ENCODE measurements around the gene ARHGAP20.

The ARHGAP20 gene

GRCh38 chr11:110715541-110715940, 3.3 kb upstream of the ARHGAP20 start:
- no peak for TF ChIP-seq CTCF (IDR thresholded peaks at IDR 0.05)

DNA sequence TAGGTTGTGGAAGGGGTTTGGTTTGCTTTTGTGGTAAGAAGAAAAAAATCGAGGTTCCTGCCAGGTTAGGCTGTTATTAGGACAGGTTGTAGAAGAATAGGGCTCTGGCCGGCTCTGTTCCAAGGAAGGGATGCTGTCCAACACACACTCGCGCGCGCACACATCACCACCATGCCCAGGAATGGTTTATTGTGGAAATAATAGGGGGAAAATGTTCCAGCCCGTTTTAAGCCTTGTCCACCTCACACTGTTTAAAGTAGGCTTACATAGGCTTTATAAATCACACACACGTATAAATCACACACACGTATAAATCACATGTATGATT, 1.2 kb upstream of the ARHGAP20 start:
- no peak for TF ChIP-seq CTCF (IDR thresholded peaks at IDR 0.05)

GRCh38 chr11:110712659-110713448, 617 bp upstream of the ARHGAP20 start:
- TF ChIP-seq CTCF (IDR thresholded peaks at IDR 0.05) = no peak

GRCh38 chr11:110711448-110711775, 825 bp downstream of the ARHGAP20 start:
- no peak for TF ChIP-seq CTCF (IDR thresholded peaks at IDR 0.05)

- no peak for TF ChIP-seq CTCF (IDR thresholded peaks at IDR 0.05)
These were observed 1.4 kb downstream of the ARHGAP20 start for GRCh38 chr11:110710628-110711381.

DNA sequence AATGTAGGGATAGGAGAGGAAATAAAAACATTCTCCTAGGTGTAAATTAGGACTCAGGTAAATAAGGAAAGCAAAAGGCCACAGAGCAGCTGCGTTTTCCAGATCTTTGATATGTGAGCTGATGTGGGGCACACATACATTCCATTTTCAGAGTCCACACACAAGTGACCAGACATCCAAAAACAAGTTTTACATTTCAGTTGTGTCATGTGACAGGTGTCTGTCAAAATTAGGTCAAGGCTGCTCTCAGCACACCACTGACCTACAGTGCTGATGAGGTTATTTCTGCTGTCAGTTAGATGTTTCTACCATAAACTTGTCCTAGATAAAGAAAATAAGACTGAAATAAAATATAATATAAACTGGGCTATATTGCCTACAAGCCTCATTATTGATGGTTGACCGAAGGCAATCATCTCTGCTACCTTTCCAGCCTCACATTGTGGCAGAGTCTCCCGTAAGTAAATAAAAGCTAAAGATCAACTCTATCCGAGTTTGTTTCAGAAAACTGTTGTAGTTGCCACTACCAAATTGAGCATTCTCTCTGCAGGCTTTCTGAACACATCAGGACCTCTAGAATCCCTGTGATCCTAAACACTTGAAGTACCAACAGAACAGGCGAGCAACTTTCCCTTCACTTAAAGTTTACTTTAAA, 7.9 kb downstream of the ARHGAP20 start:
- TF ChIP-seq CTCF (IDR thresholded peaks at IDR 0.05) = no peak

DNA sequence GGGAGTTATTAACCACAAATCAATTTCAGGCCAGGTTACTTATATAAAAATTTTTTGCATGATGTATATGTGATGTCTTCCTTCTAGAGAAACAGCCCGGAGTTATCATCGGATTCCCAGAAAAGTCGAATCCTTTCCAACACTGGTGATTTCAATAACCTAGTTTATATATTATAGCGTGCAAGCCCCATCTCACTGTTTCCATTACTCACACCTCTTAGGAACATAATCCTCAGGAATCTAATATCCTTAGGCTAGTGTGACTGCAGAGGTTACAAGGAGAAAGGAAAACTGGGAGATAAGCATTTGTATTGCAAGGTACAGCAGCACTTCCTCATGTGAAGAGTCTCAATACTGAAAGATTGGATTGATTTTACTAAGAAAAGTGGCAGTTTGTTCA, 20.3 kb downstream of the ARHGAP20 start:
- TF ChIP-seq CTCF (IDR thresholded peaks at IDR 0.05) = no peak
